ES-I3 (cell line): ENCODE measurements around the gene SPINT3.

Source experiments
- H3K36me3 ChIP-seq: 2 replicates; pipeline ENCODE4 v1.6.1; 2013; ENCODE audit warnings: mild to moderate bottlenecking, low read length, control low read depth, moderate library complexity; ENCODE audit not compliant: insufficient read depth
- H3K4me1 ChIP-seq: 2 replicates; pipeline ENCODE4 v1.6.1; 2013; ENCODE audit warnings: mild to moderate bottlenecking, control low read depth, low read length; ENCODE audit not compliant: insufficient read depth
- H3K9ac ChIP-seq: 2 replicates; pipeline ENCODE4 v1.6.1; 2013; ENCODE audit warnings: low read depth, mild to moderate bottlenecking, low read length, moderate library complexity
- H3K9me3 ChIP-seq: 2 replicates; pipeline ENCODE4 v1.6.1; 2013; ENCODE audit warnings: mild to moderate bottlenecking, low read length, moderate library complexity; ENCODE audit not compliant: control insufficient read depth, insufficient read depth

Gene SPINT3

DNA sequence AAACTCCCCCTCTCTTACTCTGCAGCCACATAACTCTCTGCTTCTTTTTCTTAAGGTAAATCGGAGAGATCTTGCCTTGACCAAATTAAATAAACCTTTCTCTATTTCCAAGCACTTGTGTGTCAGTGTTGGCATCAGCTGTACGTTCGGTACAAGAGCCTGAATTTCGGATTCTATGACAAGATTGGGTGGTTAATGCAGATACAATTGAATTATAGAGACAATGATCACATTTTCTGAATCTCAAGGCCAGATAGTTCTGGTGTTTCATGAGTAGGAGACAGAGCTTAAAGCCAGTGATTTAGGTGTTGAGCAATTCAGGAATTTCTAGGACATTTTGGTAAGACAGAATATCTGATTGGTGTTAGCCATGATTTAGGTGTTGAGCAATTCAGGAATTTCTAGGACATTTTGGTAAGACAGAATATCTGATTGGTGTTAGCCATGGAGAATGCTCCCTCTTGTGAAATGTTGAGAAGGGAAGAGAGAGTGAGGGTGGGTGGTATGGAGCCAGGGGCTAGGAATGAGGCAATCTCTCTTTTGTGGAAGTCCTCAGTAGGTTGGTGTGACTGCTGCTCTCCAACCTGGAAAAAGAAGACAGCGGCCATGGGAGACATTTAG lies 5.1 kb downstream of the SPINT3 start:
- Histone ChIP-seq H3K9ac (no peak overlapping the region), H3K9me3 (no peaks in the 10 kb centered on the region), H3K36me3 (no peaks in the 10 kb centered on the region), H3K4me1 (no peaks in the 10 kb centered on the region)

DNA sequence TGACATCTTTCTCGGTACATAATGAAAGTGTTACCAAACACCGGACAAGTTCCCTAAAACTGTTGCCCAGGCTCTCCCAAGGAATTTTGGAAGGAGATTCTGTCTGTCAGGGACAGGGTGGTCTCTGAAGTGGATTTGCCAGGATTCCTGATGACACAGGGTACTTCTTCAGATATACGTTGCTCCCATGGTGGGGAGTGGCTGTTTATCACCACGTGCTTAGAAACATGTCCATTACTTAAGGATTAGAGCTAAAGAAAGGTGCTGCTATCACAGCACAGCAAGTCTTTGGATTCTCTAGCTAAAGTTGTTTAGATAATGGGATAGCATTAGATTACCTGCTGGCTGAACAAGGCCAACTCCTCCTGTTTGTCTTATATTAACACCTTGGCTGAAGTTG lies 6.3 kb downstream of the SPINT3 start:
- H3K9me3 ChIP-seq: no peaks in the 10 kb centered on the region
- H3K4me1 ChIP-seq: no peaks in the 10 kb centered on the region
- H3K9ac ChIP-seq: no peak overlapping the region
- no peaks in the 10 kb centered on the region for H3K36me3 ChIP-seq

DNA sequence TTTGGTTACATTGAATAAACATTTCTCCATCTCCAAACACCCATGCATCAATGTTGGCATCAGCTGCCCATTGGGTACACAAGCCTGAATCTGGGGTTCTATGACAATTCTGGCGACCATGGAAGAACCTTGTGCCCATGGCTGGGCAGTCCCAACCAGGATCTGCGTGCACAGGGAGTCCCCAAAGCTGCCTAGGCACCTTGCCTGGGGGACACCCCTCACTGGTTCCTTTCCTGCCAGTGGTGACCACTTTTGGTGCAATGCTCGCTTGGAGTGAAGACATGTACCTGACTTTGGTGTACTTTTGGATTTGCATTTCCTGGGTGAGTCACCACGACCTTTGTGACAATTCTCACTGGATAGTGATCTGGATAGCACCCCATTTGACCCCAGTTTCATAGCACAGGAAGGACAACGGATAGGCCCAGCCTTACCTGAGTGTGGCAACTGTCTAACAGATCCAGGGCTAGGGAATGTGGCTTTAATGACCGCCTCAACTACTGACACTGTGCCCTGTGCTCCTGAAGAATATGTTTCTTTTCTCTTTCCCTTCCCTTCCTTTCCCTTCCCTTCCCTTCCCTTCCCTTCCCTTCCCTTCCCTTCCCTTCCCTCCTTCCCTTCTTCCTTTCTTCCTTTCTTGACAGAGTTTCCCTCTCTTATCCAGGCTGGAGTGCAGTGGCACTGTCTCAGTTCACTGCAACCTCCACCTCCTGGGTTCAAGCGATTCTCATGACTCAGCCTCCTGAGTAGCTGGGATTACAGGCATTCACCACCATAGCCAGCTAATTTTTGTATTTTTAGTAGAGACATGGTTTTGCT lies 7.1 kb downstream of the SPINT3 start:
- H3K4me1 ChIP-seq: no peaks in the 10 kb centered on the region
- no peak overlapping the region for H3K9ac ChIP-seq
- no peaks in the 10 kb centered on the region for H3K9me3 ChIP-seq
- no peaks in the 10 kb centered on the region for H3K36me3 ChIP-seq

DNA sequence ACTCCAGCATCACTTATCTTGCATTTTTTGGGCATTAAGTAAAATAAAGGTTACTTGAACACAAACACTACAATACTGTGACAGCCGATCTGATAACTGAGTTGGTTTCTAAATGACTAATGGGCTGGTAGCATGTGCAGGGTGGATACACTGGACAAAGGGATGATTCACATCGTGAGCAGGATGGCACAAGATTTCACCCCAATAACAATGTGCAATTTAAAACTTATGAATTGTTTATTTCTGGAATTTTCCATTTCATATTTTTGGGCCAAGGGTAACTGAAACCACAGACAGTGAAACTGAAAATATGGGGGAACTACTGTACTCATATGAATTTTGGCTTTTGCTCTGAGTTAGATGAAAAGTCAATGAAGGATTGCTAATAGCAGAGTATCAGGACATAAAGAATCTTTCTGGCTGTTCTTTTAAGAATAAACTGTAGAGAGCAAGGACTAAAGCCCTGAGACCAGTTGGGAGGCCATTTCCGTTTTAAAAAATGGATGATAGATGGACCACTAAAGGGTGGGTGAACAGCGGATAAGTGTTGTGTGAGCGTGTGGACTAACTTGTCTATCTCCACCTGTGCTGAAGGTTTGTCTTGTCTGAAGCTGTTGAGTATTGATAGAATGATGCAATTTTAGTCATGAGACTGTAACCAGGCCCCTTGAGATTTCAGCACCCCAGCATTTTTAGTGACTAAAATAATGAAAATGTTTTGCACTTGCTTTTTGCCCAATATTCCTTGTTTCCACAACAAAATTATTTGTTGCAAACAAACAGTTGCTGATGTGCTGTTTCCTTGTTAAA lies 8.2 kb downstream of the SPINT3 start:
- Histone ChIP-seq H3K9ac (no peak overlapping the region), H3K36me3 (no peaks in the 10 kb centered on the region; the same call in 1 of the 2 replicates), H3K9me3 (no peaks in the 10 kb centered on the region), H3K4me1 (no peaks in the 10 kb centered on the region)

DNA sequence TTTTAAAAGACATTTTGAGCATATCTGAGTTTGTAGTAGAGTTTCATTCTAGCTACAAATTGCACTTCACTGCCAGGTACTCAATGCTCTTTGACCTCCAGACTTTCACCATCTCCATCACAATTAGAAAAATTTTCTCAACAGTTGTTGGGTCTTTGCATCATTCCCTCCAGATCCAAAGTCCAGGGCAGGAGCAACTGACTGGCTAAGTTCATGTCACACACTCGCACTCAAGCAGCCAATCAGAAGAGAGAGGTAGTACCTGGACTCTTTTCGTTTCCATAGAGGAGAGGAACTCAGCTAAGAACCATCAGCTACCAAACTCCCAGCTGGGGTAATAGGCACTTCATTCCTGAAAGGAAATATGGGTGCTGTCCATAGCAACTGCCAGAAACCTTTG lies 9.0 kb downstream of the SPINT3 start:
- Histone ChIP-seq H3K4me1 (no peaks in the 10 kb centered on the region), H3K36me3 (no peaks in the 10 kb centered on the region; the same call in 1 of the 2 replicates), H3K9me3 (no peaks in the 10 kb centered on the region), H3K9ac (no peak overlapping the region)

DNA sequence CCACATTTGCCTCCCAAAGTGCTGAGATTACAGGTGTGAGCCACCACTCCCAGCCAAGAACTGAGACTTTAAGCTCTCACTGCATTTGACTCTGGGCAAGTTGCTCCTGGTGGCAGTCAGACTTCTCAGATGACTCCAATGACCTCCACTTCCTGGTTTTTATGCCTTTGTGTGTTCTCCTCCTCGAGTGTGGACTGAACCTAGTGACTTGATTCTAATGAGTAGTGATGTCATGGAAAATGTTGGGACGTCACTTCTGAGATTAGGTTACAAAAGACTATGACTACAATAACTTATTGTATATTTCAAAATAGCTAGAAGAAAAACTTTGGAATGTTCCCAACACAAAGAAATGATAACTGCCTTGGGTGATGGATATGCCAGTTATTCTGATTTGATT lies 12.0 kb downstream of the SPINT3 start:
- Histone ChIP-seq H3K9ac (no peak overlapping the region), H3K4me1 (no peaks in the 10 kb centered on the region), H3K36me3 (no peaks in the 10 kb centered on the region; the same call in 1 of the 2 replicates), H3K9me3 (no peaks in the 10 kb centered on the region)

DNA sequence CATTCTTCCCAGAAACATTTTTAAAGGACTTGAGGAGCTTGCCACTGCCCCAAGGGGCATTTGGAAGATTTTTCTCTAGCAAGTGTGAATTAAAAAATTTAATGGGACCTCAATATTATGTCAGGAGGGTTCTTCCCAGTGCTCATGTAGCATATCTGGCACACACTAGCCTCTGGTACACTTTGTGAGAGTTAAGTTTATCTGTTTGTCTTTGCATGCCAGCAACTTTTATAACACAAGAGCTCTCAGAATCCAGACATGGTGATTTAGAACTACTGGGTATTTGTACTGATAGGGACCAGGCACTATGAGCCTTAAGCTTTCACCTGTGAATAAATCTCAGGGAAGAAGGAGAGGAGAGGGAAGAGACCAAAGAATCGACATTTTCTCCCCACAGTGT lies 12.9 kb downstream of the SPINT3 start:
- Histone ChIP-seq H3K4me1 (no peaks in the 10 kb centered on the region), H3K36me3 (no peaks in the 10 kb centered on the region; the same call in 1 of the 2 replicates), H3K9me3 (no peaks in the 10 kb centered on the region), H3K9ac (no peak overlapping the region)

DNA sequence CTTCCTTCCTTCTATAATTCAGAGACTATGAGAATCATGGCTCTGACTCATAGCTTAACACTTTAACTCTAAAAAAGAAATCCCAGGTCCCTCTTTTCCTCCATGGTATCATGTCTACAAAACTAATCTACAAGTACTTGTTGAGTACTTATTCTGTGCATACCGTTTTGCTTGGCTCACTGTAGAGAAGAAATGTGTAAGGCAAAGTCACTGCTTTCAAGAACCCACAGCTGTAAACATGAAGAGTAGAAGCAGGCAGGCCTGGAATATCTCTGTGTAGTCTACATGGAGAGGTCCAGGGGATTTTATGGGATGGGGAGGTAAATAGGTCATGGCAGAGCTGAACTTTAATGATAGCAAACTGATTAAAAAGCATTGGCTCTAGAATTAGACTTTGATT lies 13.8 kb downstream of the SPINT3 start:
- Histone ChIP-seq H3K4me1 (no peaks in the 10 kb centered on the region), H3K36me3 (no peaks in the 10 kb centered on the region; the same call in 1 of the 2 replicates), H3K9me3 (no peaks in the 10 kb centered on the region), H3K9ac (no peak overlapping the region)

DNA sequence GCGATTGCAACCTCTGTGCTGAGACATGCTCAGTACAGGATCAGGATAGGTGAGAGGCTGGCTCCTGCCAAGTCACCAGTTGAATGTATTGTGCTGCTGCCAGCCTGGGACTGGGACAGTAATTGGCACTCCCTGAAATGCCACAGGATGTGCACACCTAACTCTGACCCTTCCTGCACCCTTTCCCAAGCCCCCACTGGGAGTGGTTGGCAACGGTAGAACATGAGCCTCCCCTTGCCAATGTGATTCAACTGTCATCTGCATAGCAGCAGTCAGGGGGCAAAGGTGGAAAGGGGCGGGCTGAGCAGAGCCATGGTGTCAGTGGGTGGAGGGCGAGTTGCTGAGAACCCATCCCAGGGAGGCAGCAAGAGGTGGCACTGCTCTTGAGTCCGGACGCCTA lies 15.4 kb downstream of the SPINT3 start:
- Histone ChIP-seq H3K36me3 (no peaks in the 10 kb centered on the region; the same call in 1 of the 2 replicates), H3K9ac (no peak overlapping the region), H3K4me1 (no peaks in the 10 kb centered on the region), H3K9me3 (no peaks in the 10 kb centered on the region)

DNA sequence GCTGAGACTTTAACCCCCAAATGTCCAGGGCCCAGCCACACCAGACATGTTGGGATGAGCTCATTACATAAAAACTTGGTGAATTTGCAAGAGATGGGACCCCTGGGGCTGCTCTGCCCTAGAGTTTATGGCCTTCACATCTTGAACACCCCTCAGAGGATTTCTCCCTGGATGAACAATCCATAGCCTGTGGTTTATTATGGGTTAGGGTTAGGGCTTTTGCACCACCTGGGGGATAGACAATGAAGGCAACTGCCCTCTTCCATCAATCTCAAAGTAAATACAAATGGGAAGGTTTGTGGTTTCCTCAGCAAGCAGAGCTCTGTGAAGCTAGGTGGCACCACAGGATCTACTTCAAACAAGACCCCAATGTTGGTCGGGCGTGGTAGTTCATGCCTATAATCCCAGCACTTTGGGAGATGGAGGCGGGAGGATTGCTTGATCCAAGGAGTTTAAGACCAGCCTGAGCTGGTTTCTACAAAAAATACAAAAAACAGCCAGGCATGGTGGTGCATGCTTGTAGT lies 17.4 kb downstream of the SPINT3 start:
- Histone ChIP-seq H3K4me1 (no peaks in the 10 kb centered on the region), H3K9ac (no peak overlapping the region), H3K9me3 (no peaks in the 10 kb centered on the region), H3K36me3 (no peaks in the 10 kb centered on the region; the same call in 1 of the 2 replicates)

DNA sequence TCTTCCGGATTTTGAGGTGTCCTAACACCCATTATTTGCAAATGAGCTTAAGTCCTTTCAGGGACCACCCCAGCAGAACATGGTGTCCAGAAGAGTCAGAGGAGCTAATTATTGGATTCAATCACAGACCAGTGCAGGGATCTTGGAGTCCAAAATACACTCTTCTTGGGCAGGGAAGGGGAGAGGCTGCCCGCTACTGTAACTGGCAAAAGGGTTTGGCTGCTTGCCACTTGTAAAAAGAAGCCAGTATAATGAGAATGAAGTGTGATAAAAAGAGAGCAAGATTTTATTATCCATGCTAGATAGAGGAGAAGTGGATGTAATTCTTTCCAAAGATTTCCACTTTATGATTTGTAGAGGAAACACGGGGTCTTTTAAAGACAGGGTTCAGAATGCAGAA lies 19.3 kb downstream of the SPINT3 start:
- Histone ChIP-seq H3K9me3 (no peaks in the 10 kb centered on the region), H3K36me3 (no peaks in the 10 kb centered on the region), H3K9ac (no peak overlapping the region), H3K4me1 (no peaks in the 10 kb centered on the region)

DNA sequence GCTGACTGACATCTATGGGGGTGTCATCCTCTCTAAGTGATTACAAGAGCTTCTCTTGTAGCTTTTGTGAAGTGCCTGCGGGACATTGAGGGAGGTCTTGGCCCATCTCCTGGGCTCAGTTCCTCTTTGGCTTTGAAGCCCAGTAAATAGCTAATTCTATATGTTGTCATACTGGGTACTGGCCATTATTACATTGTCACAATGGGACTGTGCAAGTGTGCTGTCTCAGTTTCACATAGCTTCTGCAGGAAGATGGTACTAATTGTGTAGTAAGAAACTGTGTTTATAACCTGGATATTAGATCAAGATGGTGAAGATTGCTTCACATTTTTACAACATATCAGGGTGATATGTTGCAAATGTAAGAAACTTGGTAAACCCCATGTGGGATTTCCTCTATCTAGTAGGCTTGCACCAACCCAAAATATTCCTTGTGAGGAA lies 19.9 kb downstream of the SPINT3 start:
- no peak overlapping the region for H3K9ac ChIP-seq
- H3K36me3 ChIP-seq: no peaks in the 10 kb centered on the region
- H3K9me3 ChIP-seq: no peaks in the 10 kb centered on the region
- H3K4me1 ChIP-seq: no peaks in the 10 kb centered on the region

DNA sequence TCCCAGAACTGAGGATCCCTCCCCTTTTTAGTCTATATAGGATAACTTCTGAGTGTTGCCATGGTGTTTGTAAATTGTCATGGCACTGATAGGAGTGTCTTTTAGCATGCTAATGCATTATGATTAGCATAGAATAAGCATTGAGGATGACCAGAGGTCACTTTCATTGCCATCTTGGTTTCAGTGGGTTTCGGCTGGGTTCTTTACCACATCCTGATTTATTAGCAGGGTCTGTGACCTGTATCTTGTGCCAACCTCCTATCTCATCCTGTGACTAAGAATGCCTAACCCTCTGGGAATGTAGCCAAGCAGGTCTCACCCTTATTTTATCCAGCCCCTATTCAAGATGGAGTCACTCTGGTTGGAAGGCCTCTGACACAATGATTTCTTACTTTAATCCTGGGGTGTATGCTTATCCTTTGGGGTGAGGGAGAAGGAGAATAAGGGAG lies 26.3 kb downstream of the SPINT3 start:
- Histone ChIP-seq H3K4me1 (peaks cover 17% of the 10 kb centered on the region), H3K9me3 (no peaks in the 10 kb centered on the region), H3K9ac (no peak overlapping the region), H3K36me3 (no peaks in the 10 kb centered on the region)

DNA sequence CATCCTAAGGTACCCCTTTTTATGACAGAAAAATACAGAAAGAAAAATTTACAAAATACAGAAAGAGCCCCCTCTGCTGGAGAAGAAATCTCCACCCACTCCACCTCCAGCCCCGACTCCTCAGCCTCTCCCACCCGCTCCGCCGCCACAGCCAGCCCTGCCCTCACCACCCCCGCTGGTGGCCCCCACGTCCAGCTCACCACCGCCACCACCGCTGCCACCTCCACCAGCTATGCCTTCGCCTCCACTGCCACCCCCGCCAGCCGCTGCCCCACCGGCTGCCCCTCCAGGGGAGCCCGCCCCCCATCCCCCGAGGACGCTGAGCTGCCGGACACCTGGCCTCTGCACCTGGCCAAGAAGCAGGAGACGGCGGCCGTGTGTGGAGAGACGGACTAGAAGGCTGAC lies 28.2 kb downstream of the SPINT3 start:
- H3K9ac ChIP-seq: peak overlapping the region; percentile 27
- H3K36me3 ChIP-seq: no peaks in the 10 kb centered on the region
- no peaks in the 10 kb centered on the region for H3K9me3 ChIP-seq
- peaks cover 17% of the 10 kb centered on the region for H3K4me1 ChIP-seq
